Dedifferentiated amniotic fluid mesenchymal stem cell (primary cell): ENCODE measurements around the gene FCN3.
"Not testable (repeated sequence)": the region's sequence is repeated elsewhere in the genome, so short reads cannot be mapped to it uniquely, and the experiment has no call there.

Experiments
- DNase-seq: peaks from one replicate; pipeline ENCODE4 v3.0.0-alpha.2; 2016; ENCODE audit errors: extremely low spot score

The FCN3 gene

GRCh38 chr1:27374362-27375086 is at the start of gene FCN3:
Gene FCN3, minus strand, starts transcription at chr1:27374824. Its CDS starts 6 bp downstream, at chr1:27374818.
- DNase-seq, result no peak

- DNase-seq, result no peak
These were observed 49.1 kb upstream of the FCN3 start for GRCh38 chr1:27423709-27424108.

GRCh38 chr1:27418326-27419185 is 43.9 kb upstream of the FCN3 start:
- DNase-seq, result peak; percentile 72

- DNase-seq, result no peak
These were observed 43.1 kb upstream of the FCN3 start for GRCh38 chr1:27417713-27418112.

- peak; percentile 59 for DNase-seq
These were observed 41.9 kb upstream of the FCN3 start for GRCh38 chr1:27416387-27417111.

- DNase-seq, result no peak
These were observed 39.5 kb upstream of the FCN3 start for GRCh38 chr1:27414091-27414490.

- DNase-seq, result no peak
These were observed 38.4 kb upstream of the FCN3 start for GRCh38 chr1:27413004-27413403.

GRCh38 chr1:27412502-27412901 is 37.9 kb upstream of the FCN3 start:
- no peak for DNase-seq

- no peak for DNase-seq
These were observed 36.1 kb upstream of the FCN3 start for GRCh38 chr1:27410709-27411108.

- DNase-seq, result no peak
These were observed 35.0 kb upstream of the FCN3 start for GRCh38 chr1:27409669-27410068.

- DNase-seq, result no peak
These were observed 33.5 kb upstream of the FCN3 start for GRCh38 chr1:27408151-27408550.

- DNase-seq, result not testable (repeated sequence)
These were observed 32.2 kb upstream of the FCN3 start for GRCh38 chr1:27406791-27407190.

- no peak for DNase-seq
These were observed 31.7 kb upstream of the FCN3 start for GRCh38 chr1:27406362-27406680.

- DNase-seq, result not testable (repeated sequence)
These were observed 31.2 kb upstream of the FCN3 start for GRCh38 chr1:27405598-27406361.

- DNase-seq, result no peak
These were observed 30.4 kb upstream of the FCN3 start for GRCh38 chr1:27405074-27405473.

- DNase-seq, result no peak
These were observed 29.3 kb upstream of the FCN3 start for GRCh38 chr1:27403931-27404330.

GRCh38 chr1:27403065-27403726 is 28.6 kb upstream of the FCN3 start:
- DNase-seq, result peak; percentile 17

- peak; percentile 40 for DNase-seq
These were observed 27.7 kb upstream of the FCN3 start for GRCh38 chr1:27402349-27402754.

- DNase-seq, result no peak
These were observed 26.3 kb upstream of the FCN3 start for GRCh38 chr1:27400963-27401341.

- DNase-seq, result no peak
These were observed 25.7 kb upstream of the FCN3 start for GRCh38 chr1:27400082-27400962.
